Thyroid gland (tissue), 4 donors: Measurements from ENCODE around the gene RNF187. TPM values are rescaled to one million over a fixed set of nuclear protein-coding genes. Genes with fewer than 3 reads are reported as not detected.
A peak's percentile ranks its signal among the peaks of the same experiment; 100 is the strongest.

Experiments
- DNase-seq, 2 donors: peaks; one replicate each; pipeline ENCODE4 v3.0.0-alpha.2; 2019
- H3K27ac ChIP-seq, 3 donors: fragments of 200-600 bp; sonication (generic); 1 replicate in 2 of 3; 2 replicates in 1 of 3; pipeline ENCODE4 v1.5.1; 2016 to 2019; ENCODE audit warnings: mild to moderate bottlenecking in 1 of 3, moderate library complexity in 1 of 3
- H3K27me3 ChIP-seq: fragments of 200-600 bp; sonication (generic); one replicate; pipeline ENCODE4 v1.5.1; 2019
- H3K36me3 ChIP-seq, 2 donors: fragments of 200-600 bp; sonication (generic); one replicate each; pipeline ENCODE4 v1.5.1; 2016 to 2019
- H3K4me1 ChIP-seq, 2 donors: fragments of 200-600 bp; sonication (generic); one replicate each; pipeline ENCODE4 v1.5.1; 2017 to 2019
- H3K4me3 ChIP-seq, 3 donors: fragments of 200-600 bp; sonication (generic); replicated peaks in 1 of 3; 1 replicate in 2 of 3; 2 replicates in 1 of 3; pipeline ENCODE4 v1.5.1; 2016; ENCODE audit warnings: mild to moderate bottlenecking in 1 of 3
- H3K9me3 ChIP-seq: fragments of 200-600 bp; sonication (generic); one replicate; pipeline ENCODE4 v1.5.1; 2017
- POLR2A ChIP-seq, 2 donors: fragments of 450-650 bp; IDR thresholded peaks; one replicate each; pipeline ENCODE4 v1.6.1; 2017; ENCODE audit warnings: antibody characterized with exemption in 2 of 2, mild to moderate bottlenecking in 2 of 2, moderate library complexity in 1 of 2
- WGBS, 2 donors: methylation state at CpG; one replicate each; pipeline ENCODE4 v1.1.5; 2017; 5-methylcytosine and 5-hydroxymethylcytosine counted together
- intact Hi-C: fragments of 100-400 bp; cut with DNase I; formaldehyde crosslinking; loops from one replicate; pipeline ENCODE4 v1.15.1; 2023
- total RNA-seq, 4 donors: library from RNA; depleted of rRNA; stranded (reverse); fragments of >200 nt; gene quantifications; one replicate each; pipeline ENCODE4 v1.2.3, GENCODE V29; 2016
- TF ChIP-seq, protein P1 (sequence below), 6 experiments: fragments of 200-600 bp in 3 of 6; fragments of 450-650 bp in 3 of 6; sonication (generic) in 3 of 6; IDR thresholded peaks; one replicate each; pipeline ENCODE4 v1.5.1; 2016 to 2019; ENCODE audit warnings: antibody characterized with exemption in 6 of 6, mild to moderate bottlenecking in 2 of 6, inconsistent platforms in 1 of 6, moderate library complexity in 1 of 6

The RNF187 gene
- total RNA-seq, 4 donors from 2014 or later: 34.8 to 204 (median 98.4) TPM

DNA sequence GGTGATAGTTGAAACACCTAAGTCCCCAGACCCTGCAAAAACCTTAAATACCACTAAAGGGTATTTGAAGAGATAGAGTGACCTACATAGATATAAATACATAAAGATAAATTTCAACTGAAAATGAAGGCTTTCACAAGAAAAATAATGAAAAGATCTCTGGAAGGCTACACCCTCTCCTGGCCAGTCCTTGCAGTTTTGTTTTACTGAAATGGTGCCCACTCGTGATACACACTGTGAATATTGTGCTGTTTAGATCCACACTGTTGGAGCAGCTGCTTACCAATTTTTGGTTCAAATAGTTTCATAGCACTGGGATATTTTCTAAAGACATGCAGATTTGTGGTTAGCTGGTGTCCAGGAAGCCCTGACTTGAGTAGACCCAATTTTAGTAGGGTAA lies 31.5 kb upstream of the RNF187 start:
- no peak overlapping the region for H3K4me3 ChIP-seq
- no peak overlapping the region for H3K27ac ChIP-seq
- H3K36me3 ChIP-seq: no peaks in the 10 kb centered on the region
- H3K4me1 ChIP-seq: no peaks in the 10 kb centered on the region
- no peak for TF ChIP-seq POLR2A (IDR thresholded peaks at IDR 0.05)
- TF ChIP-seq, protein P1, sequence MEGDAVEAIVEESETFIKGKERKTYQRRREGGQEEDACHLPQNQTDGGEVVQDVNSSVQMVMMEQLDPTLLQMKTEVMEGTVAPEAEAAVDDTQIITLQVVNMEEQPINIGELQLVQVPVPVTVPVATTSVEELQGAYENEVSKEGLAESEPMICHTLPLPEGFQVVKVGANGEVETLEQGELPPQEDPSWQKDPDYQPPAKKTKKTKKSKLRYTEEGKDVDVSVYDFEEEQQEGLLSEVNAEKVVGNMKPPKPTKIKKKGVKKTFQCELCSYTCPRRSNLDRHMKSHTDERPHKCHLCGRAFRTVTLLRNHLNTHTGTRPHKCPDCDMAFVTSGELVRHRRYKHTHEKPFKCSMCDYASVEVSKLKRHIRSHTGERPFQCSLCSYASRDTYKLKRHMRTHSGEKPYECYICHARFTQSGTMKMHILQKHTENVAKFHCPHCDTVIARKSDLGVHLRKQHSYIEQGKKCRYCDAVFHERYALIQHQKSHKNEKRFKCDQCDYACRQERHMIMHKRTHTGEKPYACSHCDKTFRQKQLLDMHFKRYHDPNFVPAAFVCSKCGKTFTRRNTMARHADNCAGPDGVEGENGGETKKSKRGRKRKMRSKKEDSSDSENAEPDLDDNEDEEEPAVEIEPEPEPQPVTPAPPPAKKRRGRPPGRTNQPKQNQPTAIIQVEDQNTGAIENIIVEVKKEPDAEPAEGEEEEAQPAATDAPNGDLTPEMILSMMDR (IDR thresholded peaks at IDR 0.05): no peak
- DNase-seq: no peak
- H3K9me3 ChIP-seq: no peaks in the 10 kb centered on the region
- H3K27me3 ChIP-seq: no peaks in the 10 kb centered on the region
- 66 to 67% methylated on average over 1 of the region's 1 CpG for WGBS, 2 donors
- intact Hi-C loops: no loop called here

DNA sequence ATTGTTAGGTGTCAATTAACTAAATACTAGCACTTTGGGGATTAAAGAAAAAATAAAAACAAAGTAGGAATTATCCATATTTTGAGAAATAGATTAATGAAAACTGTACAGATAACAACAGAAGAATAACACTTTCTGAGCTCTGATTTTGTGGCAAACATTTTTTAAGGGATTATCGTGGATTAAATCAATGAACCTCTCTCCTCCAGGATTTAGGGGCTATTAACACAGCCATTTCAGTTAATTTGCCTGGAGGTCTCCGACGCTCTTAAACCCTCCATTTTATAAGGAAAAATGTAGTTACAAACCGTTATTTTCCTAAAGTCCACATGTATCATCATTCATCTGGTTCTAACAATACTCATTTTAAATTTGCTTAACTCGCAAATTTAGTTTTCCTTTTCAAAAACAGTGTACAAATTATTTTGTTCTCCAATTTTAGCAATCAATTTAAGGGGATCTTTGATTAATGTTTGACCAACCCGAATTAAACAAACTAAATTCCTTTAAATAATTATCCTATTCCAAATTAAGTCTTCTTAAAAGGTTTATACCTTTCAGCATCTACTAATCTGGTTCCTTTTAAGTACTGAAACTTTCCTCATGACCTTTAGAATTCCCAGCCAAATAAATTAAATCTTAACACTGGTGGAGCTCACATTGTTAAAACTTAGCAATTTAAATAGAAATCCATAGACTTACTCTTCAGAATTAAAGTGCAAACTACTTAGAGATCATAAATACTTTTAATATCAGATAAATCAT lies 30.7 kb upstream of the RNF187 start:
- TF ChIP-seq, protein P1 (IDR thresholded peaks at IDR 0.05): no peak
- TF ChIP-seq POLR2A (IDR thresholded peaks at IDR 0.05): no peak
- Histone ChIP-seq H3K36me3 (no peaks in the 10 kb centered on the region), H3K27ac (peak overlapping the region in 1 of 3 donors; percentile 24), H3K4me1 (no peaks in the 10 kb centered on the region), H3K9me3 (no peaks in the 10 kb centered on the region), H3K4me3 (no peak overlapping the region), H3K27me3 (no peaks in the 10 kb centered on the region)
- intact Hi-C loops: no loop called here
- DNase-seq: no peak
- 64 to 67% methylated on average over 6 of the region's 6 CpGs for WGBS, 2 donors

DNA sequence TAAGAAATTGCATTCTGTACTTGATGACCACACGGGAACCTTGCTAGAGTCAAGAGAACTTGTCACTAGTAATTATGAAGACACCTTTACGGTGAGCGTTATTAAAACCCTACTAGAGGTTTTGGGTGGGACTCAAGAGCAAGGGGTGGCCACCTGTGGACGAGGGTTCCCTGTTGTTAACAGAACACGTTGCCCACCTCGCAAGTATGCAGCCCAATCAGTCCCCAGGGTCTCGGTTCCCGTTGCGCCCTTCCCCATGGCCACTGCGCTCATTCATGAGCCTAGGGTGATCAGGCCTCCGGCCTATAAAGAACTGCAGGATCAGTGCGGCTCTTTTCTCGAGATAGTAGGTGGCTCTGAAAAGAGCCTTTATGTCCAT lies 30.2 kb upstream of the RNF187 start:
- Histone ChIP-seq H3K36me3 (no peaks in the 10 kb centered on the region), H3K9me3 (no peaks in the 10 kb centered on the region), H3K4me1 (no peaks in the 10 kb centered on the region), H3K27ac (peak overlapping the region in 2 of 3 donors; percentile 6 to 24), H3K27me3 (no peaks in the 10 kb centered on the region), H3K4me3 (peak overlapping the region in 1 of 3 donors; percentile 17)
- DNase-seq: no peak
- intact Hi-C loops: no loop called here
- WGBS, 2 donors: 12 to 22% methylated on average over 12 to 13 of the region's 13 CpGs
- no peak for TF ChIP-seq POLR2A (IDR thresholded peaks at IDR 0.05)
- TF ChIP-seq, protein P1 (IDR thresholded peaks at IDR 0.05): no peak

DNA sequence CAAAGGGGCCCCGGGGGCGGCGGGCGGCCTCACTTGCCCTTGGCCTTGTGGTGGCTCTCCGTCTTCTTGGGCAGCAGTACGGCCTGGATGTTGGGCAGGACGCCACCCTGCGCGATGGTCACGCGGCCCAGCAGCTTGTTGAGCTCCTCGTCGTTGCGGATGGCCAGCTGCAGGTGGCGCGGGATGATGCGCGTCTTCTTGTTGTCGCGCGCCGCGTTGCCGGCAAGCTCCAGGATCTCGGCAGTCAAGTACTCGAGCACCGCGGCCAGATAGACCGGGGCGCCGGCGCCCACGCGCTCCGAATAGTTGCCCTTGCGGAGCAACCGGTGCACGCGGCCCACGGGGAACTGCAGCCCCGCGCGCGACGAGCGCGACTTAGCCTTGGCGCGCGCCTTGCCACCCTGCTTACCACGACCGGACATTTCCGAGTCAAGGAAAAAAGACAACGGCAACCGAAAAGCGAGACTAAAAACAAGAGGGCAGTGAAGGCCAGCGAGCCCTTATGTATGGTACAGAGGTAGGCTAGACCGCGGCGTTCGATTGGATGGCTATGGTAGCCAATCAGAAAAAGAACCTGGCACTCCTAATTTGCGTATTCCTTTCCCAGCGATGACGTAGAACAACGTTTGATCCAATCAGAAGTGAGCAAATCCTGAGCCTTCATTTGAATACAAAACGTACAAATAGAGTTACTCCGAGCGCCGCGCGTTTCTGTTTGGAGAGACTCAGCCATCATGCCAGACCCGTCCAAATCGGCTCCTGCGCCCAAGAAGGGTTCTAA lies 29.6 kb upstream of the RNF187 start:
- Histone ChIP-seq H3K4me1 (no peaks in the 10 kb centered on the region), H3K4me3 (peak overlapping the region in 1 of 3 donors; percentile 17), H3K27ac (peak overlapping the region in 2 of 3 donors; percentile 24 to 56), H3K36me3 (no peaks in the 10 kb centered on the region), H3K9me3 (no peaks in the 10 kb centered on the region), H3K27me3 (no peaks in the 10 kb centered on the region)
- WGBS, 2 donors: 3 to 4% methylated on average over 42 to 60 of the region's 74 CpGs
- TF ChIP-seq, protein P1 (IDR thresholded peaks at IDR 0.05): peak in 1 of 6 experiments; percentile 5
- peak in 1 of 2 donors; percentile 51 for TF ChIP-seq POLR2A (IDR thresholded peaks at IDR 0.05)
- peak; percentile 41 to 48 for DNase-seq
- intact Hi-C loops: no loop called here
